Measurements from ENCODE around the gene TMEM131L. TPM values are rescaled to one million over a fixed set of nuclear protein-coding genes. Genes with fewer than 3 reads are reported as not detected.
"Not testable (repeated sequence)": the region's sequence is repeated elsewhere in the genome, so short reads cannot be mapped to it uniquely, and the experiment has no call there.

Gene TMEM131L
- total RNA-seq, 2 experiments from 2014 or later = 51.7 to 52.4 TPM

- ChIA-PET CTCF (interaction anchor here (1.2 kb wide), 1 partner anchor 13 kb away, joined by 3 read pairs; no protein-coding TSS in a partner anchor), POLR2A (no interaction called here)
- Mint-ChIP-seq H3K4me1 (ENCODE audit: low read depth) (peaks cover 44% of the 10 kb centered on the region), H3K36me3 (ENCODE audit: low read depth) (peaks cover 67% of the 10 kb centered on the region), H3K27me3 (no peaks in the 10 kb centered on the region), H3K27ac (peak overlapping the region; percentile 37), H3K4me3 (no peak overlapping the region), H3K9me3 (peaks cover 10% of the 10 kb centered on the region)
- intact Hi-C loops (cut with micrococcal nuclease) = no loop called here
- peak; percentile 70 for ATAC-seq
- TF ChIP-seq CTCF (IDR thresholded peaks at IDR 0.05) = no peak
- no peak for DNase-seq
Observed at GRCh38 chr4:153560908-153561307, 94.7 kb downstream of the TMEM131L start.

- DNase-seq = no peak
- peaks cover 57% of the 10 kb centered on the region for H3K4me1 Mint-ChIP-seq (ENCODE audit: low read depth)
- peaks cover 53% of the 10 kb centered on the region for H3K36me3 Mint-ChIP-seq (ENCODE audit: low read depth)
- peak overlapping the region; percentile 9 for H3K27ac Mint-ChIP-seq
- peaks cover 10% of the 10 kb centered on the region for H3K9me3 Mint-ChIP-seq
- no peak for ATAC-seq
- H3K4me3 Mint-ChIP-seq = no peak overlapping the region
- TF ChIP-seq CTCF (IDR thresholded peaks at IDR 0.05) = no peak
- intact Hi-C loops (cut with micrococcal nuclease) = no loop called here
- no peaks in the 10 kb centered on the region for H3K27me3 Mint-ChIP-seq
- ChIA-PET POLR2A (no interaction called here), CTCF (interaction anchor here (1.0 to 1.4 kb wide), 4 partner anchors 78 to 219 kb away, joined by 3 to 5 read pairs (median 4); no protein-coding TSS in a partner anchor)
Observed at GRCh38 chr4:153564630-153565525, 98.7 kb downstream of the TMEM131L start.

GRCh38 chr4:153566631-153567150, 100.5 kb downstream of the TMEM131L start:
- peaks cover 59% of the 10 kb centered on the region for H3K4me1 Mint-ChIP-seq (ENCODE audit: low read depth)
- peak overlapping the region; percentile 56 for H3K27ac Mint-ChIP-seq
- H3K36me3 Mint-ChIP-seq (ENCODE audit: low read depth) = peaks cover 42% of the 10 kb centered on the region
- ChIA-PET POLR2A (interaction anchor here (1.6 kb wide), 1 partner anchor 9 kb away, joined by 3 read pairs; no protein-coding TSS in a partner anchor), CTCF (no interaction called here)
- H3K9me3 Mint-ChIP-seq = no peaks in the 10 kb centered on the region
- ATAC-seq = no peak
- intact Hi-C loops (cut with micrococcal nuclease) = no loop called here
- TF ChIP-seq CTCF (IDR thresholded peaks at IDR 0.05) = no peak
- no peak overlapping the region for H3K4me3 Mint-ChIP-seq
- DNase-seq = no peak
- H3K27me3 Mint-ChIP-seq = no peaks in the 10 kb centered on the region

GRCh38 chr4:153567660-153568059, 101.5 kb downstream of the TMEM131L start:
- H3K9me3 Mint-ChIP-seq; H3K27me3 Mint-ChIP-seq; H3K4me3 Mint-ChIP-seq; DNase-seq; ATAC-seq; intact Hi-C loops (cut with micrococcal nuclease): not testable (repeated sequence)
- peak overlapping the region; percentile 33 for H3K27ac Mint-ChIP-seq
- peaks cover 44% of the 10 kb centered on the region for H3K36me3 Mint-ChIP-seq (ENCODE audit: low read depth)
- H3K4me1 Mint-ChIP-seq (ENCODE audit: low read depth) = peaks cover 62% of the 10 kb centered on the region
- ChIA-PET CTCF (interaction anchor here (1.0 to 1.3 kb wide), 3 partner anchors 16 to 121 kb away, joined by 3 to 4 read pairs (median 3); no protein-coding TSS in a partner anchor), POLR2A (interaction anchor here (1.0 to 1.6 kb wide), 2 partner anchors 10 to 27 kb away, joined by 3 read pairs; no protein-coding TSS in a partner anchor)

- Mint-ChIP-seq H3K4me3 (no peak overlapping the region), H3K9me3 (no peaks in the 10 kb centered on the region), H3K36me3 (ENCODE audit: low read depth) (peaks cover 37% of the 10 kb centered on the region), H3K4me1 (ENCODE audit: low read depth) (peaks cover 76% of the 10 kb centered on the region), H3K27ac (peak overlapping the region; percentile 70), H3K27me3 (no peaks in the 10 kb centered on the region)
- DNase-seq (peak; percentile 38), ATAC-seq (peak; percentile 27)
- ChIA-PET CTCF (interaction anchor here (0.9 to 4.5 kb wide), 6 partner anchors 10 to 137 kb away, joined by 3 to 40 read pairs (median 4); no protein-coding TSS in a partner anchor), POLR2A (interaction anchor here (0.6 to 1.4 kb wide), 2 partner anchors 40 to 104 kb away, joined by 3 read pairs; partner anchors contain the start of gene TMEM131L)
- no peak for TF ChIP-seq CTCF (IDR thresholded peaks at IDR 0.05)
- intact Hi-C loops (cut with micrococcal nuclease) = loop anchor here (5.0 kb wide), 1 partner anchor 48 kb away; no protein-coding TSS in a partner anchor
Observed at GRCh38 chr4:153570228-153570973, 104.2 kb downstream of the TMEM131L start.
